GM12878 (cell line): ENCODE data around the gene SYCE3.

ENCODE experiments used
- ATF2 ChIP-seq: IDR thresholded peaks from 2 replicates; pipeline ENCODE4 v1.6.1; 2012; ENCODE audit warnings: low read length, inconsistent platforms
- RFX5 ChIP-seq: IDR thresholded peaks from 2 replicates; pipeline ENCODE4 v1.6.1; 2011; ENCODE audit warnings: low read depth, low read length, improper control_type of control experiment
- ZNF24 ChIP-seq: fragments of 450-650 bp; IDR thresholded peaks from 2 replicates; pipeline ENCODE4 v1.6.1; 2017; ENCODE audit warnings: antibody characterized with exemption, mild to moderate bottlenecking
- ZNF274 ChIP-seq: IDR thresholded peaks from one replicate; pipeline ENCODE4 v1.8.0; 2011; ENCODE audit not compliant: insufficient read length, insufficient read depth

GRCh38 chr22:50581031-50581949 lies 18.6 kb upstream of the SYCE3 start:
- TF ChIP-seq ATF2 = no peak
- no peak for TF ChIP-seq ZNF24
- no peak for TF ChIP-seq ZNF274
- no peak for TF ChIP-seq RFX5
